ENCODE data around the gene FANCC.

Gene FANCC

DNA sequence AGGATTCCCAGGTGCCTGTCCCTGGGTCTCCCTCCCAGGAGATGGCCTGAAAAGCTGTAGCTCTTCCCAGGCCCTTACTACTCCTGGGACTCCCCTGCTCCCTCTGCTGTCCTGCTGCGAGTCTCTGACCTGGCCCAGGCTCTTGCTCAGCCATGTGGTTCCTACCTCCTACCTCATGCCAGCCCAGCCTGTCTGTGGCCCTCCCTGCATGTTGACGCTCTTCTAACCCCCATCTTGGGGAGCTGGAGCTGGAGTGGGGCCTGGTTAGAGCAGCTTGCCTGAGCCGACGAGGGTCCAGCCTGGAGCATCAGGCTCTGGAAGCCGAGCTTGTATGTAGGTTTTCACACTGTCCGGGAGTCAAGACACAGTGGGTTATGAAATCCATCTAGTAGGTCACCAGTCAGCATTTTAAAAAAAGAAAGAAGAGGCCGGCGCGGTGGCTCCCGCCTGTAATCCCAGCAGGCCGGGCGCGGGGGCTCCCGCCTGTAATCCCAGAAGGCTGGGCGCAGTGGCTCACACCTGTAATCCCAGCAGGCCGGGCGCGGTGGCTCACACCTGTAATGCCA, 244.4 kb downstream of the FANCC start:
- Histone ChIP-seq H3K36me3 (no peaks in the 10 kb centered on the region), H3K27me3 (no peaks in the 10 kb centered on the region), H3K27ac (no peak overlapping the region), H3K9me3 (no peaks in the 10 kb centered on the region), H3K4me1 (ENCODE audit: control insufficient read depth in 1 of 2, insufficient read depth in 1 of 2, low read depth in 1 of 2, low read length in 1 of 2) (no peaks in the 10 kb centered on the region), H3K4me3 (ENCODE audit: low read depth in 1 of 2, low read length in 1 of 2) (no peak overlapping the region)
- TF ChIP-seq, protein P1, sequence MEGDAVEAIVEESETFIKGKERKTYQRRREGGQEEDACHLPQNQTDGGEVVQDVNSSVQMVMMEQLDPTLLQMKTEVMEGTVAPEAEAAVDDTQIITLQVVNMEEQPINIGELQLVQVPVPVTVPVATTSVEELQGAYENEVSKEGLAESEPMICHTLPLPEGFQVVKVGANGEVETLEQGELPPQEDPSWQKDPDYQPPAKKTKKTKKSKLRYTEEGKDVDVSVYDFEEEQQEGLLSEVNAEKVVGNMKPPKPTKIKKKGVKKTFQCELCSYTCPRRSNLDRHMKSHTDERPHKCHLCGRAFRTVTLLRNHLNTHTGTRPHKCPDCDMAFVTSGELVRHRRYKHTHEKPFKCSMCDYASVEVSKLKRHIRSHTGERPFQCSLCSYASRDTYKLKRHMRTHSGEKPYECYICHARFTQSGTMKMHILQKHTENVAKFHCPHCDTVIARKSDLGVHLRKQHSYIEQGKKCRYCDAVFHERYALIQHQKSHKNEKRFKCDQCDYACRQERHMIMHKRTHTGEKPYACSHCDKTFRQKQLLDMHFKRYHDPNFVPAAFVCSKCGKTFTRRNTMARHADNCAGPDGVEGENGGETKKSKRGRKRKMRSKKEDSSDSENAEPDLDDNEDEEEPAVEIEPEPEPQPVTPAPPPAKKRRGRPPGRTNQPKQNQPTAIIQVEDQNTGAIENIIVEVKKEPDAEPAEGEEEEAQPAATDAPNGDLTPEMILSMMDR (IDR thresholded peaks at IDR 0.05) = no peak

DNA sequence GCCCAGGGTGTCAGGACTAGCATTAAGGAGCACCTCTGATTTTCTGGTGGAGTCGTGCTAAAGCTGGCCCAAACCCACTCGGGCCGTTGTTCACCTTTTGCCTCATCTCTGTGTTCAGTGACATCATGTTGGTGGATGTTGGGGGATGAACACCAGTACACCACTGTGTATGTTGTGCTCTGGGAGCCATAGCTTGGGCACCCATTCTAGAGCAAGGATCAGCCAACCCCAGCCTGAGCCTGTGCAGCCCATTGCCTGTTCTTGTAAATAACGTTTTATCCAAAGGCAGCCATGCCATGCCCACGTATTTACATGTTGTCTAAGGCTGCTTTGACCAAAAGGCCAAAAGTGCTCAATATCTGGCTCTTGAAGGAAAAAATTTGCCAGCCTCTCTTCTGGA, 245.6 kb downstream of the FANCC start:
- Histone ChIP-seq H3K36me3 (no peaks in the 10 kb centered on the region), H3K4me3 (ENCODE audit: low read depth in 1 of 2, low read length in 1 of 2) (no peak overlapping the region), H3K9me3 (no peaks in the 10 kb centered on the region), H3K4me1 (ENCODE audit: control insufficient read depth in 1 of 2, insufficient read depth in 1 of 2, low read depth in 1 of 2, low read length in 1 of 2) (no peaks in the 10 kb centered on the region), H3K27me3 (no peaks in the 10 kb centered on the region), H3K27ac (no peak overlapping the region)
- TF ChIP-seq, protein P1 (IDR thresholded peaks at IDR 0.05) = no peak

DNA sequence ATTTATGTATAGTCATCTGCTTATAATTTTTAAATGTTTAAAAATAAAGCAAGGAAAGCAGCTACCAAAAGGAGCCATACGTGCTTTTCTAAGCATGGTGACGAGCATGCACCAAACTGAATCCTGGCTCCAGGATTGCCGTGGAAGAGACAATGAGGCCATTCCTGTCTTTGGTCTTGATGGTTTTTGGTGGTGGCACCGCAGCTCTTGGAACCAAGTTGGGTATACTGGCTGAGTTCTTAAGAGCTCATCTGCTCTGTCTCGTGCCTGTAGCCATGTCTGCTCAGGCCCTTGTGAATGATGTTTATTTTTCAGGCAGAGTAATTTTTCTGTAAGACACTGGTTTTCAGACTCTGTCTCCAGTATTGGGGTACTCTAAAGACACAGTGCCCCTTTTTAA, 246.1 kb downstream of the FANCC start:
- no peaks in the 10 kb centered on the region for H3K9me3 ChIP-seq
- H3K27ac ChIP-seq = no peak overlapping the region
- TF ChIP-seq, protein P1 (IDR thresholded peaks at IDR 0.05) = no peak
- no peaks in the 10 kb centered on the region for H3K4me1 ChIP-seq (ENCODE audit: control insufficient read depth in 1 of 2, insufficient read depth in 1 of 2, low read depth in 1 of 2, low read length in 1 of 2)
- H3K36me3 ChIP-seq = no peaks in the 10 kb centered on the region
- H3K27me3 ChIP-seq = no peaks in the 10 kb centered on the region
- H3K4me3 ChIP-seq (ENCODE audit: low read depth in 1 of 2, low read length in 1 of 2) = no peak overlapping the region

- H3K27ac ChIP-seq = no peak overlapping the region
- TF ChIP-seq, protein P1 (IDR thresholded peaks at IDR 0.05) = no peak
These were observed 246.9 kb downstream of the FANCC start for GRCh38 chr9:95070549-95071021.

GRCh38 chr9:95067897-95068296, 249.6 kb downstream of the FANCC start:
- no peaks in the 10 kb centered on the region for H3K27me3 ChIP-seq
- TF ChIP-seq, protein P1 (IDR thresholded peaks at IDR 0.05) = no peak
- no peaks in the 10 kb centered on the region for H3K36me3 ChIP-seq
- H3K9me3 ChIP-seq = no peaks in the 10 kb centered on the region
- no peak overlapping the region for H3K27ac ChIP-seq
- no peaks in the 10 kb centered on the region for H3K4me1 ChIP-seq (ENCODE audit: control insufficient read depth in 1 of 2, insufficient read depth in 1 of 2, low read depth in 1 of 2, low read length in 1 of 2)
- no peak overlapping the region for H3K4me3 ChIP-seq (ENCODE audit: low read depth in 1 of 2, low read length in 1 of 2)

More at GRCh38 chr9:95070549-95071021, 246.9 kb downstream of the FANCC start:
- Histone ChIP-seq H3K9me3 (no peaks in the 10 kb centered on the region), H3K4me3 (ENCODE audit: low read depth in 1 of 2, low read length in 1 of 2) (no peak overlapping the region), H3K27me3 (no peaks in the 10 kb centered on the region), H3K4me1 (ENCODE audit: control insufficient read depth in 1 of 2, insufficient read depth in 1 of 2, low read depth in 1 of 2, low read length in 1 of 2) (no peaks in the 10 kb centered on the region), H3K36me3 (no peaks in the 10 kb centered on the region)
